CD14-positive monocyte (primary cell): ENCODE results near the gene P3H2. TPM values are rescaled to one million over a fixed set of nuclear protein-coding genes. Genes with fewer than 3 reads are reported as not detected.

Source experiments
- DNase-seq, 3 donors: peaks; one replicate each; pipeline ENCODE4 v3.0.0-alpha.2; 2011 to 2022
- H2AFZ ChIP-seq: 2 replicates; pipeline ENCODE4 v1.6.0; 2012; ENCODE audit warnings: mild to moderate bottlenecking, low read depth, low read length, inconsistent platforms; ENCODE audit not compliant: insufficient read depth, poor library complexity, severe bottlenecking
- H3K27ac ChIP-seq, 2 donors: 1 replicate in 1 of 2; 2 replicates in 1 of 2; pipeline ENCODE4 v1.5.1; 2012 to 2013; ENCODE audit warnings: low read length in 2 of 2, control low read depth in 1 of 2, inconsistent platforms in 1 of 2, low read depth in 1 of 2, mild to moderate bottlenecking in 1 of 2
- H3K27me3 ChIP-seq, 2 donors: one replicate each; pipeline versions ENCODE4 v1.6.0 to v1.6.1; 2011 to 2013; ENCODE audit warnings: low read length in 2 of 2; ENCODE audit not compliant: control insufficient read depth in 2 of 2, insufficient read depth in 2 of 2
- H3K36me3 ChIP-seq, 2 donors: replicated peaks in 1 of 2; 1 replicate in 1 of 2; 2 replicates in 1 of 2; pipeline versions ENCODE4 v1.5.1 to v1.6.1; 2012 to 2013; ENCODE audit warnings: low read length in 2 of 2, control low read depth in 1 of 2, inconsistent platforms in 1 of 2, mild to moderate bottlenecking in 1 of 2; ENCODE audit not compliant: insufficient read depth in 2 of 2, control insufficient read depth in 1 of 2
- H3K4me1 ChIP-seq, 2 donors: 1 replicate in 1 of 2; 2 replicates in 1 of 2; pipeline versions ENCODE4 v1.5.1 to v1.6.1; 2012 to 2013; ENCODE audit warnings: low read length in 2 of 2, control low read depth in 1 of 2, inconsistent platforms in 1 of 2, mild to moderate bottlenecking in 1 of 2, moderate library complexity in 1 of 2; ENCODE audit not compliant: insufficient read depth in 2 of 2, control insufficient read depth in 1 of 2
- H3K4me2 ChIP-seq: replicated peaks from 2 replicates; pipeline ENCODE3; 2012; ENCODE audit warnings: low read length, moderate library complexity, mild to moderate bottlenecking; ENCODE audit not compliant: poor library complexity, severe bottlenecking; ENCODE audit errors: extremely low read depth
- H3K4me3 ChIP-seq, 3 experiments: fragments of 200-600 bp in 1 of 3; sonication (generic) in 1 of 3; replicated peaks in 1 of 3; 1 replicate in 2 of 3; 2 replicates in 1 of 3; pipeline ENCODE4 v1.5.1; 2011 to 2013; ENCODE audit warnings: low read length in 3 of 3, mild to moderate bottlenecking in 3 of 3, control low read depth in 2 of 3, low read depth in 2 of 3, inconsistent platforms in 1 of 3, moderate library complexity in 1 of 3
- H3K79me2 ChIP-seq: 2 replicates; pipeline ENCODE4 v1.6.0; 2012; ENCODE audit warnings: mild to moderate bottlenecking, control low read depth, inconsistent platforms, low read length, moderate library complexity; ENCODE audit not compliant: insufficient read depth
- H3K9ac ChIP-seq: 2 replicates; pipeline ENCODE4 v1.6.0; 2017; ENCODE audit warnings: low read length, mild to moderate bottlenecking; ENCODE audit not compliant: insufficient read depth, poor library complexity, severe bottlenecking
- H3K9me3 ChIP-seq, 2 donors: replicated peaks in 1 of 2; 1 replicate in 1 of 2; 2 replicates in 1 of 2; pipeline versions ENCODE4 v1.5.1 to v1.6.1; 2012 to 2013; ENCODE audit warnings: low read length in 2 of 2, control low read depth in 1 of 2; ENCODE audit not compliant: control insufficient read depth in 1 of 2, insufficient read depth in 1 of 2
- H4K20me1 ChIP-seq: 2 replicates; pipeline ENCODE4 v1.6.0; 2012; ENCODE audit warnings: mild to moderate bottlenecking, low read length, control low read depth, moderate library complexity; ENCODE audit not compliant: insufficient read depth
- H3K27ac Mint-ChIP-seq, 7 donors: one replicate each; pipeline ENCODE4 v1.8.0; 2020; ENCODE audit warnings: mild to moderate bottlenecking in 7 of 7, mixed read lengths in 7 of 7, moderate library complexity in 6 of 7, inconsistent platforms in 2 of 7
- H3K27me3 Mint-ChIP-seq, 3 donors: one replicate each; pipeline ENCODE4 v1.8.0; 2021 to 2022; ENCODE audit warnings: low read depth in 3 of 3, mild to moderate bottlenecking in 3 of 3, mixed read lengths in 3 of 3, moderate library complexity in 3 of 3, inconsistent platforms in 1 of 3
- H3K36me3 Mint-ChIP-seq, 2 donors: one replicate each; pipeline ENCODE4 v1.8.0; 2020; ENCODE audit warnings: mixed read lengths in 2 of 2, inconsistent platforms in 1 of 2, mild to moderate bottlenecking in 1 of 2
- H3K4me1 Mint-ChIP-seq: one replicate; pipeline ENCODE4 v1.8.0; 2020; ENCODE audit warnings: mild to moderate bottlenecking, mixed read lengths
- H3K4me3 Mint-ChIP-seq, 2 donors: one replicate each; pipeline ENCODE4 v1.8.0; 2020; ENCODE audit warnings: mild to moderate bottlenecking in 2 of 2, mixed read lengths in 2 of 2, moderate library complexity in 1 of 2
- H3K9me3 Mint-ChIP-seq, 7 donors: one replicate each; pipeline ENCODE4 v1.8.0; 2020 to 2022; ENCODE audit warnings: mixed read lengths in 7 of 7, mild to moderate bottlenecking in 6 of 7, moderate library complexity in 6 of 7, inconsistent platforms in 2 of 7
- WGBS: methylation state at CpG from one replicate; pipeline ENCODE4 v1.1.5; 2013; ENCODE audit warnings: missing lambda C conversion rate; ENCODE audit not compliant: insufficient coverage; 5-methylcytosine and 5-hydroxymethylcytosine counted together
- intact Hi-C, 2 donors: fragments of 100-400 bp; cut with micrococcal nuclease; formaldehyde crosslinking; loops; one replicate each; pipeline versions ENCODE4 v1.15.0 to v1.15.1; 2023
- polyA plus RNA-seq, 3 donors: library from polyadenylated mRNA; depleted of rRNA in 1 of 3; unstranded in 2 of 3; stranded (reverse) in 1 of 3; fragments of 300-500 nt in 2 of 3; fragments of >200 nt in 1 of 3; fragmentation: Illumina TruSeq in 2 of 3; gene quantifications; 1 replicate in 2 of 3; 2 replicates in 1 of 3; pipeline ENCODE4 v1.2.3, GENCODE V29; 2012 to 2021
- TF ChIP-seq, protein P1 (sequence below): fragments of 200-600 bp; IDR thresholded peaks from one replicate; pipeline ENCODE4 v1.8.0; 2022; ENCODE audit warnings: antibody characterized with exemption, mild to moderate bottlenecking

The P3H2 gene
- polyA plus RNA-seq, 3 donors: 0.25 to 0.31 (median 0.27) TPM

DNA sequence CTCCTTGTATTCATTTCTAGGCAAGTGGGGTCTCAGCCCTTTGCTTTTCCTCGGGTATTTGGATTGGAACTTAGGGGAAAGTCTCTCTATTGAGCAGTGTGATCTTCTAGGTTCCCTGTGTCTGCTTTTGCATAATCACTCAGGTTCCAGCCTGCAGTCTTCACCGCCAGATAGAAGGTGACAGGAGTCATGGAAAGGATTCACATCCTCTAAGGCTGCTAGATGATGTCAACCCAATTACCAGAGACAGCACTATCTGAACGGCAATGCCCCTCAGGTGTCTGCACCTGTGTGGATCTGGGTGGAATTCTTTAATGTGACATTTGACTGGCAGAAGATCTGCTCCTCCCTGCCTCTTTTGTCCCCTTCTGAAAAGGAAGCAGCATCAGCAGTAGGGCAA is 177.7 kb downstream of the P3H2 start:
- Histone ChIP-seq H3K79me2 (no peaks in the 10 kb centered on the region), H3K4me3 (no peak overlapping the region), H3K4me2 (no peak overlapping the region), H2AFZ (no peak overlapping the region), H3K9ac (no peak overlapping the region), H3K9me3 (no peaks in the 10 kb centered on the region), H4K20me1 (no peaks in the 10 kb centered on the region), H3K36me3 (no peaks in the 10 kb centered on the region), H3K27me3 (no peaks in the 10 kb centered on the region), H3K27ac (no peak overlapping the region), H3K4me1 (no peaks in the 10 kb centered on the region)
- Mint-ChIP-seq H3K4me3 (no peak overlapping the region), H3K27me3 (peaks cover 0 to 6% (median 6%) of the 10 kb centered on the region in 3 donors), H3K9me3 (peaks cover 0 to 1% (median 0%) of the 10 kb centered on the region in 7 donors), H3K4me1 (no peaks in the 10 kb centered on the region), H3K36me3 (no peaks in the 10 kb centered on the region), H3K27ac (peak overlapping the region in 1 of 7 donors; percentile 12)
- no peak for DNase-seq
- TF ChIP-seq, protein P1, sequence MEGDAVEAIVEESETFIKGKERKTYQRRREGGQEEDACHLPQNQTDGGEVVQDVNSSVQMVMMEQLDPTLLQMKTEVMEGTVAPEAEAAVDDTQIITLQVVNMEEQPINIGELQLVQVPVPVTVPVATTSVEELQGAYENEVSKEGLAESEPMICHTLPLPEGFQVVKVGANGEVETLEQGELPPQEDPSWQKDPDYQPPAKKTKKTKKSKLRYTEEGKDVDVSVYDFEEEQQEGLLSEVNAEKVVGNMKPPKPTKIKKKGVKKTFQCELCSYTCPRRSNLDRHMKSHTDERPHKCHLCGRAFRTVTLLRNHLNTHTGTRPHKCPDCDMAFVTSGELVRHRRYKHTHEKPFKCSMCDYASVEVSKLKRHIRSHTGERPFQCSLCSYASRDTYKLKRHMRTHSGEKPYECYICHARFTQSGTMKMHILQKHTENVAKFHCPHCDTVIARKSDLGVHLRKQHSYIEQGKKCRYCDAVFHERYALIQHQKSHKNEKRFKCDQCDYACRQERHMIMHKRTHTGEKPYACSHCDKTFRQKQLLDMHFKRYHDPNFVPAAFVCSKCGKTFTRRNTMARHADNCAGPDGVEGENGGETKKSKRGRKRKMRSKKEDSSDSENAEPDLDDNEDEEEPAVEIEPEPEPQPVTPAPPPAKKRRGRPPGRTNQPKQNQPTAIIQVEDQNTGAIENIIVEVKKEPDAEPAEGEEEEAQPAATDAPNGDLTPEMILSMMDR: no peak
- intact Hi-C loops: no loop called here
- no CpG with 5 or more reads among the region's 3 CpGs for WGBS

- no peak overlapping the region for H3K4me2 ChIP-seq
- TF ChIP-seq, protein P1: no peak
- H4K20me1 ChIP-seq: no peaks in the 10 kb centered on the region
- H3K9ac ChIP-seq: no peak overlapping the region
- intact Hi-C loops: no loop called here
- H3K4me3 Mint-ChIP-seq: no peak overlapping the region
- no peaks in the 10 kb centered on the region for H3K9me3 ChIP-seq
- H3K27ac ChIP-seq: no peak overlapping the region
- no peaks in the 10 kb centered on the region for H3K36me3 ChIP-seq
- H3K4me1 Mint-ChIP-seq: no peaks in the 10 kb centered on the region
- no peaks in the 10 kb centered on the region for H3K79me2 ChIP-seq
- no peaks in the 10 kb centered on the region for H3K36me3 Mint-ChIP-seq
- WGBS: 80% methylated on average over 1 of the region's 2 CpGs
- no peaks in the 10 kb centered on the region for H3K27me3 ChIP-seq
- no peak overlapping the region for H3K4me3 ChIP-seq
- no peak overlapping the region for H3K27ac Mint-ChIP-seq
- no peak for DNase-seq
- H3K4me1 ChIP-seq: no peaks in the 10 kb centered on the region
- H3K9me3 Mint-ChIP-seq: peaks cover 0 to 2% (median 0%) of the 10 kb centered on the region in 7 donors
- H3K27me3 Mint-ChIP-seq: peaks cover 0 to 6% (median 4%) of the 10 kb centered on the region in 3 donors
- no peak overlapping the region for H2AFZ ChIP-seq
These were observed 179.0 kb downstream of the P3H2 start for GRCh38 chr3:189941679-189942078.
